Pancreas (tissue), 10 donors: ENCODE measurements around the gene DSTN. TPM values are rescaled to one million over a fixed set of nuclear protein-coding genes. Genes with fewer than 3 reads are reported as not detected.

Experiments
- ATAC-seq, 4 donors: fragments of 200-7000 bp; cut with Tn5 transposase; one replicate each; pipeline versions ENCODE4 v1.8.0 to v1.9.1; 2020; ENCODE audit warnings: mild to moderate bottlenecking in 4 of 4, moderate library complexity in 4 of 4
- DNase-seq, 6 donors: peaks; one replicate each; pipeline ENCODE4 v3.0.0-alpha.2; 2020
- FAIRE-seq: peaks from 2 replicates; lab custom pipeline; 2012; peaks lifted over from hg19 to GRCh38; lab: Jason Lieb, UNC
- H3K27ac ChIP-seq, 4 donors: fragments of 200-600 bp; sonication (generic); 1 replicate in 3 of 4; 2 replicates in 1 of 4; pipeline versions ENCODE4 v1.5.0 to v1.8.0; 2020
- H3K27me3 ChIP-seq, 4 donors: fragments of 200-600 bp; one replicate each; pipeline ENCODE4 v1.8.0; 2021
- H3K36me3 ChIP-seq, 3 donors: fragments of 200-600 bp; sonication (generic) in 1 of 3; one replicate each; pipeline versions ENCODE4 v1.5.0 to v1.8.0; 2020 to 2021
- H3K4me1 ChIP-seq, 3 donors: fragments of 200-600 bp; one replicate each; pipeline ENCODE4 v1.8.0; 2021
- H3K4me3 ChIP-seq, 4 donors: fragments of 200-600 bp; sonication (generic) in 2 of 4; one replicate each; pipeline versions ENCODE4 v1.5.0 to v1.8.0; 2020 to 2021
- H3K9me3 ChIP-seq, 4 donors: fragments of 200-600 bp; one replicate each; pipeline ENCODE4 v1.8.0; 2021
- WGBS, 2 donors: extraction: QIAGEN DNeasy Blood & Tissue Kit; methylation state at CpG; one replicate each; pipeline ENCODE4 v1.1.7; 2013; 5-methylcytosine and 5-hydroxymethylcytosine counted together
- intact Hi-C, 3 donors: fragments of 100-400 bp; cut with DNase I; formaldehyde crosslinking; loops; one replicate each; pipeline versions ENCODE4 v1.11.1 to v1.14.2; 2022
- polyA plus RNA-seq, 2 donors: library from polyadenylated mRNA; stranded (reverse); fragments of 200-250 nt; gene quantifications; one replicate each; pipeline ENCODE4 v1.2.3, GENCODE V29; 2013
- total RNA-seq, 6 donors: library from RNA; stranded (reverse); fragmentation: NEBNext Ultra II Directional in 4 of 6; extraction: Animal tissue kit (Norgen Biotek cat#: 25700) in 4 of 6; gene quantifications; one replicate each; pipeline versions ENCODE4 v1.2.1 to v1.2.4, GENCODE V29; 2021 to 2023
- TF ChIP-seq, protein P1 (sequence below), 4 donors: fragments of 200-600 bp; sonication (generic) in 3 of 4; IDR thresholded peaks; one replicate each; pipeline versions ENCODE4 v1.5.0 to v1.8.0; 2021; ENCODE audit warnings: antibody characterized with exemption in 4 of 4
- donor health status: healthy with polysubstance abuse.
- donor health status: DM: no; HTN: no; CAD: no; lungs with moderate emphysema.
- donor health status: DM: no; HTN: no; CAD: no.
- donor health status: control.
- donor health status: control.
- donor health status: Bipolar disorder and iron deficiency.
- donor health status: DM: yes; HTN: yes; CAD: no.
- donor health status: DM: no; HTN: no; CAD: no.
- donor health status: DM: no; HTN: no; CAD: no.
- donor health status: DM: yes; HTN: yes; CAD: no.

DSTN gene
- total and polyA plus RNA-seq, 8 donors = 138 to 242 (median 182) TPM

DNA sequence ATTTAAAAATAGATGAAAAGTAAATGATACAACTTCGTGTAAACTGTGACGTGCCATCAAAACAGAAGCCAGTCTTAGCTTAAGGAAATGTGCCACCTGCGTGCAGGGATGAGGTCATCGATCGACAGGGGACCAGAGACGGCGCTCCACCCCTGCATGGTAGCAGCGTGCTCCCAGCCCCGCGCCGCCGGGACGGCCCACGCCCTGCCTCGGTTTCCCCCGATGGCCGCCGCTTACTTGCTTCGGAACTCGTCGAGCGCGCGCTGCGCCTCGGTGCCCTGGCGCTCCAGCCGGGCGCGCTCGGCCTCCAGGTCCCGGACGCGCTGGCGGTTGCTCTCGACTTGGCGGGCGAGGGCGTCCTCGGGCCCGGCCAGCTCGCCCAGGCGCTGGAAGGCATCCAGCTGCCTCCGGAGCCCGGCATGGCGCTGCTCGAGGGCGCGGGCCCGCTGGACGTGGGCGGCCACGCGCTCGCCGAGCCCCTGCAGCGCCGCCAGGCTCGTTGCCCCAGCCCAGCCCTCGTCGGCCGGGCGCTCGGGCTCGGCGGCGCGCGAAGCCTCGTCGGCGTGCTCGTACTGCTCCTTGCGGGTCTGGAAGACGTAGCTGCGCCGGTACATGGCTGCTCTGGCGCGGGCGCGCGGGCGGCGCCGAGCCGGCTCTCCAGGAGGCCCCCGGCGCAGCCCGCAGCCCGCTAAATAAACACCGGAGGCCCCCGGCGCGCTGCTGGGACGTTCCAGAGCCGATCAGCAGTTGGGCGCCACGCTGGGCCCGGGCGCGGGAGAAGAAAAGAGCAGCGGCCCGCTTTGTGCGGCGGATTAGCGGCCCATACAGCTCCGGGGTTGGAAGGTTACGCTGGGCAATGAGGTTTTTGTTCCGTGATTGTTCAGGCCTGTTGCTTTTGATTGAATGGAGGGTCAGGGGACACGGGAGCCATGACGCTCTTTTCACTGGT is 38.9 kb upstream of the DSTN start, which contains the start of gene BFSP1:
Gene BFSP1, minus strand, starts transcription at position 664 of the 949 bp plus-strand sequence. Its CDS starts 50 bp downstream, at position 614.
- Histone ChIP-seq H3K27me3 (no peaks in the 10 kb centered on the region), H3K27ac (peak within 1 kb of the TSS; percentile 61 to 85 (median 76)), H3K9me3 (no peaks in the 10 kb centered on the region), H3K36me3 (no peaks in the 10 kb centered on the region), H3K4me3 (peak within 1 kb of the TSS; percentile 39 to 56 (median 44)), H3K4me1 (peaks cover 5 to 7% (median 6%) of the 10 kb centered on the region in 3 donors)
- 0 to 1% methylated on average over 82 to 111 of the region's 111 CpGs for WGBS, 2 donors
- FAIRE-seq (no peak), ATAC-seq (peak; percentile 87 to 90 (median 88)), DNase-seq (peak; percentile 80 to 89 (median 84))
- intact Hi-C loops = loop anchor here in 1 of 3 donors (10.0 kb wide), 1 partner anchor 84 kb away; no protein-coding TSS in a partner anchor
- TF ChIP-seq, protein P1, sequence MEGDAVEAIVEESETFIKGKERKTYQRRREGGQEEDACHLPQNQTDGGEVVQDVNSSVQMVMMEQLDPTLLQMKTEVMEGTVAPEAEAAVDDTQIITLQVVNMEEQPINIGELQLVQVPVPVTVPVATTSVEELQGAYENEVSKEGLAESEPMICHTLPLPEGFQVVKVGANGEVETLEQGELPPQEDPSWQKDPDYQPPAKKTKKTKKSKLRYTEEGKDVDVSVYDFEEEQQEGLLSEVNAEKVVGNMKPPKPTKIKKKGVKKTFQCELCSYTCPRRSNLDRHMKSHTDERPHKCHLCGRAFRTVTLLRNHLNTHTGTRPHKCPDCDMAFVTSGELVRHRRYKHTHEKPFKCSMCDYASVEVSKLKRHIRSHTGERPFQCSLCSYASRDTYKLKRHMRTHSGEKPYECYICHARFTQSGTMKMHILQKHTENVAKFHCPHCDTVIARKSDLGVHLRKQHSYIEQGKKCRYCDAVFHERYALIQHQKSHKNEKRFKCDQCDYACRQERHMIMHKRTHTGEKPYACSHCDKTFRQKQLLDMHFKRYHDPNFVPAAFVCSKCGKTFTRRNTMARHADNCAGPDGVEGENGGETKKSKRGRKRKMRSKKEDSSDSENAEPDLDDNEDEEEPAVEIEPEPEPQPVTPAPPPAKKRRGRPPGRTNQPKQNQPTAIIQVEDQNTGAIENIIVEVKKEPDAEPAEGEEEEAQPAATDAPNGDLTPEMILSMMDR (IDR thresholded peaks at IDR 0.05) = no peak

DNA sequence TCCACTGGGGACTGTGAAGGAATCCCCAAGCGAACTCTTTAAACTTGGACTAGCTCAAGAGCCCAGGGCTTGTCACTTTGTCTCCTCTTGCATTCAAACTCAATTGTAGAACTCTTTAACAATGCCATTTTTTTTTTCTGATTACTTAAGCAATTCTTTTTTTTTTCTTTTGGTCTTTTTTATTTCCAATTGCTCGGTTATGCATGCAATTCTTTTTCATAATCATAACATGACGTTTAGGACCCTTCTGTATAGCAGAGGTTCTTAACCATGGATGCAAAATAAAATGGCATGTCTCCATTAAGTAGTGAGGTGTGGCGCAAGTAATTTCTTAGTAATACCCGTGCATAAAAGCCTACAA is 38.2 kb upstream of the DSTN start:
- Histone ChIP-seq H3K9me3 (no peaks in the 10 kb centered on the region), H3K4me3 (peak overlapping the region in 3 of 4 donors; percentile 40 to 56 (median 48)), H3K4me1 (peaks cover 5 to 7% (median 6%) of the 10 kb centered on the region in 3 donors), H3K27me3 (no peaks in the 10 kb centered on the region), H3K27ac (peak overlapping the region; percentile 61 to 85 (median 76)), H3K36me3 (no peaks in the 10 kb centered on the region)
- TF ChIP-seq, protein P1 (IDR thresholded peaks at IDR 0.05) = no peak
- ATAC-seq (no peak), FAIRE-seq (no peak), DNase-seq (no peak)
- 68 to 76% methylated on average over 5 of the region's 5 CpGs for WGBS, 2 donors
- intact Hi-C loops = loop anchor here in 1 of 3 donors (10.0 kb wide), 1 partner anchor 83 kb away; no protein-coding TSS in a partner anchor

DNA sequence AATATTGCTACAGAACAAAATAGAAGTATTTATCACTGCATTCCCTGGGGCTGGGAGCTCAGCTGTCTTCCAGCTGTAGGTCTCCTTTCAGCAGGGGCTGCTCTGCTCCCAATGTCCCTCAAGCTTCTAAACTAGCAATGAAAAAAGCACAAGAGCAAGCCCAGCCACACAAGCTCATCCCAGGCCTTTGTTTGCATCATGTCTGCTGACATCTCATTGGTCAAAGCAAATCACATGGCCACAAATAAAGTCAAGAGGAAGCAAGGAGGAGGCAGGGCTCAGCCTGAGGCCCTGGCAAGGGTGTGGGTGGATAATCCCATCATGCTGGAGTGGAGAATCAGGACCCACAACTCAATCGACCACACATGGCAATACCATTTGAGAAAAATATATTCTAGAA is 36.5 kb upstream of the DSTN start:
- H3K27ac ChIP-seq = no peak overlapping the region
- H3K4me3 ChIP-seq = no peak overlapping the region
- WGBS, 2 donors = 45 to 62% methylated on average over 1 of the region's 1 CpG
- ATAC-seq (no peak), DNase-seq (no peak), FAIRE-seq (no peak)
- H3K9me3 ChIP-seq = no peaks in the 10 kb centered on the region
- H3K36me3 ChIP-seq = no peaks in the 10 kb centered on the region
- peaks cover 5 to 7% (median 6%) of the 10 kb centered on the region in 3 donors for H3K4me1 ChIP-seq
- TF ChIP-seq, protein P1 (IDR thresholded peaks at IDR 0.05) = no peak
- intact Hi-C loops = loop anchor here in 1 of 3 donors (10.0 kb wide), 1 partner anchor 81 kb away; no protein-coding TSS in a partner anchor
- no peaks in the 10 kb centered on the region for H3K27me3 ChIP-seq

DNA sequence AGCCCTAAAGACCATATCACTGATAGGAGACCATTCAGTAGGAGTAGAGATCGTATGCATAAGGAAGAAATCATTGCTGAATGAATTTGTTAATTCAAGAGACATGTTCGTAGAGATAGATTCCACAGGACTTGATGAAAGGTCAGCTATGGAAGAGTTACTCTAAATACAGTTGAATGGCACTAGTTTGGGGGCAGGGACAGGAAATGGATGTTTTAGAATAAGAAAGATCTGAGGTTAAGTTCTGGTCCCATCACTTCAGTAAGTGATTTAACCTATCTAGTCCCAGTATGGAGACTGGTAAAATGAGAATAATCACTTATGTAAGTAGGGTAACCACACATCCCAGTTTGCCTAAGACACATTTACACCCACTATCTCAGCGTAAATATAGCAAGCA is 35.8 kb upstream of the DSTN start:
- 91% methylated on average over 3 of the region's 3 CpGs for WGBS, 2 donors
- Histone ChIP-seq H3K27me3 (no peaks in the 10 kb centered on the region), H3K27ac (no peak overlapping the region), H3K4me3 (no peak overlapping the region), H3K36me3 (no peaks in the 10 kb centered on the region), H3K9me3 (no peaks in the 10 kb centered on the region), H3K4me1 (peaks cover 5 to 7% (median 6%) of the 10 kb centered on the region in 3 donors)
- no peak for ATAC-seq
- intact Hi-C loops = loop anchor here in 1 of 3 donors (10.0 kb wide), 1 partner anchor 81 kb away; no protein-coding TSS in a partner anchor
- DNase-seq = no peak
- FAIRE-seq = no peak
- TF ChIP-seq, protein P1 (IDR thresholded peaks at IDR 0.05) = no peak
